Stimulated activated CD8-positive, alpha-beta memory T cell treated with anti-CD3 and anti-CD28 coated beads, Interleukin-4, amount 100 ng/mL, for 48 hours (primary cell): ENCODE measurements around the gene MGAT4C.
"Not testable (repeated sequence)": the region's sequence is repeated elsewhere in the genome, so short reads cannot be mapped to it uniquely, and the experiment has no call there.

ENCODE experiments used
- DNase-seq: peaks from one replicate; pipeline ENCODE4 v3.0.0-alpha.2; 2020

The MGAT4C gene

GRCh38 chr12:86122846-86123468, 133.2 kb downstream of the MGAT4C start:
- DNase-seq: no peak

DNA sequence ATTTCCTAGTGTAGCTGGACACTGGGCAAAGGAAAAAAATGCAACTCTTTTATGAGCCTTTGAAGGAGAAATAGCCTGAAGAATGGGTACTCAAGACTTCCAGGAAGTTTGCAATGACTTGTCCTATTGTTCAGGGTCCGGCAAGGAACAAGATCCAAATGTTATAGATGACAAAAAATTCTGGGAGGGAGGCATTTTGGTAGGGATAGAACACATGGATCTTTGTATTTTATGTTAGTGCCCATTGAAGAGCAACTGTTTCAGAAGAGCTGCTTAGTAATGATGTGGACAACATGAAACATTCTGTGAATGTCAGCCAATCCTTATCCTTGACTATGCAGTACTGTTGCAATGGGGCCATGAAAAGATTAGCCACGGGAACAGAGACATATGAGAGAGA, 138.0 kb downstream of the MGAT4C start:
- no peak for DNase-seq

- DNase-seq: no peak
These were observed 138.5 kb downstream of the MGAT4C start for GRCh38 chr12:86117711-86118110.

DNA sequence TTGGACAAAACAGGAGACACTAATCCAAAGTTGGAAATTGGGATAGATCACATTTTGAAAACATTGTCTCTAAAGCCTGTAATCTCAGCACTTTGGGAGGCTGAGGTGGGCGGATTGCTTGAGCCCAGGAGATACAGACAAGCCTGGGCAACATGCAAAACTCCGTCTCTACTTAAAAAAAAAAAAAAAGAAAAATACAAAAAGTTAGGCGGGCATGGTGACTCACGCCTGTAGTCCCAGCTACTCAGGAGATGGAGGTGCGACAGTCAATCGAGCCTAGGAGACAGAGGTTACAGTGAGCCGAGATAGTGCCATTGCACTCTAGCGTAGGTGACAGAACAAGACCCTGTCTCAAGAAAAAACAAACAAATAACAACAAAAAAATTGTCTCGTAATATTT, 152.1 kb downstream of the MGAT4C start:
- DNase-seq: no peak

DNA sequence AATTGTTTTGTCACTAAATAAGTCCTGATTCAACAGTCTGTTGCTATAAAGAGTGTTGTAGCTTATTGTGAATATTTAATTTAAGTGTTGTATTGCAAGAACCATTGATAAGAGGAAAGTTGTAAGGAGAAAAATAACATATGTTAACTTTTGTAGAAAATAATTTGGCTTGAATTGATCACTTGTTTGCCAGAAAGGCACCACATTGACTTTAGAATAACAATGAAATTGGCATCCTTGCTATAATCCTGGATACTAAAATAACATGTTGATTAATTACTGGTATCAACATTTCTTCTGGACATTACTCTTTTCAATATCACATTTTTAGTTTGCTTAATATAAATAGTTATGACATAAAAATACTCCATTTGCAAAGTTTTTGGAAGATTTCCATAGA, 159.0 kb downstream of the MGAT4C start:
- no peak for DNase-seq

GRCh38 chr12:86091681-86092080, 164.5 kb downstream of the MGAT4C start:
- no peak for DNase-seq

- no peak for DNase-seq
These were observed 174.3 kb downstream of the MGAT4C start for GRCh38 chr12:86081843-86082242.

DNA sequence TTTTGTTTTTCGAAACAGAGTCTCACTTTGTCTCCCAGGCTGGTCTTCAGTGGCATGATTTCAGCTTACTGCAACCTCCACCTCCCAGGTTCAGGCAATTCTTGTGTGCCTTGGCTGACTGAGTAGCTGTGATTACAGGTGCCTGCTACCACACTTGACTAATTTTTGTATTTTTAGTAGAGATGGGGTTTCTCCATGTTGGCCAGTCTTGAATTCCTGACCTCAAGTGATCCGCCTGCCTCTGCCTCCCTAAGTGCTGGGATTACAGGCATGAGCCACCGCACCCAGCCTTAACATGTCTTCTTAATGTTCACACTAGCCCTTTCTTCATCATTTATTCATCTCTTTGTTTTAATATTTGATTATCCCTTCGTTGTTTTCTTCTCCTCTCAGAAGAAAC, 197.1 kb downstream of the MGAT4C start:
- DNase-seq: not testable (repeated sequence)

DNA sequence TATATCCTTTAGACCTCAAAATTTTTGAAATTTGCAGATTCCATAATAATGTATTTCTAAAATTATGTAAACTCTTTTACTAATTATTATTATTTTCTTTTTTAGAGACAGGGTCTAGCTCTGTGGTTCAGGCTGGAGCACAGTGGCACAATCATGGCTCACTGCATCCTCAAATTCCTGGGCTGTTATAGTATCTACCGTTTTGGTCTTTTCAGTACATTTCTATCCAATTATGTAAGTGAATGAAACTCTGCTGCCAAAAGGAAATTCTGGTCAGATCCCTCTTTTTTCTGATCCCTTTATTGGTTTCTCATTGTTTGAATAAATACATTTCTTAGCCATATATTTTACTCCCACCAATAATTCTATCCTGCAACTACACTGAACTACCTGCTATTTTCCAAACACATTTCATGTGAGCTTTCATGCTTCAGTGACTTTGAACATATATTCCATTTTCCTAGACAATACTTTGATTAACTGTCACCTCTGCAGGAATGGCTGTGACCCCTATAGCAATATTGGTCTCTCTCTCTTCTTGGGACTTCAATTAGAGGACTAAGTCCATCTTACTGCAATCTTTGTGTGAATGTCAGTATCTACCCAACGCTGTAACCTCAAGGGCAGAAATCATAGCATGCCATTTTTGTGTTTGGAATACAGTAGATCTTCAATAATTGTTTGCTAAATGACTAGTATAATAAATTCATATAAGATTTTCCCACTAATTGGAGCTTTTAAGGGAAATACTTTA, 198.9 kb downstream of the MGAT4C start:
- no peak for DNase-seq

GRCh38 chr12:86052921-86053320, 203.3 kb downstream of the MGAT4C start:
- DNase-seq: no peak

DNA sequence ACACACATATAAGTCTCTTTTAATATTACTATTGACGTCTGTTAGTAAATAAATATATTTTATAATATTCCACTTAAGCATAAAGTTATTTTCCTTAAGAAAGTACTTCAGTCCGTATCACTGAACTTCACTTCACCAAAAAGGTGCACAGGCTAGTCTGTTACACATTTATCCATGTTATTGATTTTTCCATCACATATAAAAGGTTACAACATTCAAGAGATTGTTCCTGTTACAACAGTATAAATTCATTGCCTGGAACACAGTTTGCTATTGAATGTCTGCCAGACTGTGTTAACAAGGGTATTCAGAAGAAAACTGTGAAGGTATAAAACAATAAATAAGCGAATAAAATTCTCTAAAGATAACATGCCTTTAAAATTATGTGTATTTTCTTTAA, 206.2 kb downstream of the MGAT4C start:
- DNase-seq: no peak

GRCh38 chr12:86044396-86044795, 211.8 kb downstream of the MGAT4C start:
- no peak for DNase-seq

- DNase-seq: no peak
These were observed 214.1 kb downstream of the MGAT4C start for GRCh38 chr12:86042062-86042461.

DNA sequence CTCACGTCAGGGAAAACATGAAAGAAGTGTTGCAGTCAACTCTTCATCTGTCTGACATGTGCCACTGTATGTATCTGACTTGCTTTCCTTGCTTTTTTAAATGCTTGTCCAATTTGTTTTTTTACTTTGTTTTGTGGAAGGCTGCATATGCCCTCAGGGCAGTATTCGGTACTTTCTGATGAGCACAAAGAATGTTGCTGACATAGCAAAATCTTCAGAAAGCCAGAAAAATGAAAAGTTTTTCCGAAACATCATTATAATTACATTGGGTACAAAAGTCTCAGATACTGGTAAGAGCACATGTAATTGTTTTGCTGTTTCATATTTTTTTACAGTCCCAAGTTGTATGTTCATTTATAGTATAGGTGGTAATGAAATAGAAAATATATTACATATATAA, 237.8 kb downstream of the MGAT4C start:
- no peak for DNase-seq

DNA sequence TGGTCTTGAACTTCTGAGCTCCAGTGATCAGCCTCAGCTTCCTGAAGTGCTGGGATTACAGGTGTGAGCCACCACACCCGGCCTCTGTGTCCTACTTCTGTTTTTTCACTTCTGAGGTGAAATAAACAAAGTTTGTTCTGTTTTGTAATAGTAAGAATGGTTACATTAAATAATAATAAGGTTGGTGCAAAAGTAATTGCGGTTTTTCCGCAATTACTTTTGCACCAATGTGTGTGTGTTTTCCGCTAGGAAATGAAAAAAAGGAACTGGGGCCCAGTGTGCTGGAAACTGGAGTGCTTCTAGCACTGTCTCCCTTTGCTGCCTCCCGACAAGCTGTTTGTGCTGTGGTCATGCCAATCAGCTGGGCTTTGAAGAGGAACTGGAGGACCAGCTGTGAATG, 241.2 kb downstream of the MGAT4C start:
- no peak for DNase-seq

GRCh38 chr12:86006727-86007126, 249.5 kb downstream of the MGAT4C start:
- DNase-seq: no peak

- DNase-seq: no peak
These were observed 258.1 kb downstream of the MGAT4C start for GRCh38 chr12:85998074-85998473.

- DNase-seq: no peak
These were observed 259.9 kb downstream of the MGAT4C start for GRCh38 chr12:85996280-85996679.

GRCh38 chr12:85993746-85994145, 262.4 kb downstream of the MGAT4C start:
- DNase-seq: no peak

DNA sequence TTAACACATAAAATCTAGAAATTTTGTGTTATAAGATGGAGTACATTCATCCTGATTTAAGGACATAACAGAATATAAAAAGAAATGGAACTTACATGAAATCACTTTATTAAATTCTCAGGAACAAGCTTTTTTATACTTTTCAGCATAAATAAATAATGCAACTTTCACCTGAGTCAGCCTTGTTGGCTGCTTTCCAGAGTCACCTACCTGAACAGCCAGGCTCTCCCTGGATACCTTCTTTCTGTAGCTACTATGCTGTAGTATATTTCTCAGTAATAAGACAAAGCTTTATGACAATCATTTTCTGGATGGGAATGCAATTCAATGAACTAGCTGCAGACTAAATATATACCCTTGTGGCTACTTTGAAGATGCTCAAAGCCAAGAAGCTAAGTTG, 270.2 kb downstream of the MGAT4C start:
- no peak for DNase-seq

DNA sequence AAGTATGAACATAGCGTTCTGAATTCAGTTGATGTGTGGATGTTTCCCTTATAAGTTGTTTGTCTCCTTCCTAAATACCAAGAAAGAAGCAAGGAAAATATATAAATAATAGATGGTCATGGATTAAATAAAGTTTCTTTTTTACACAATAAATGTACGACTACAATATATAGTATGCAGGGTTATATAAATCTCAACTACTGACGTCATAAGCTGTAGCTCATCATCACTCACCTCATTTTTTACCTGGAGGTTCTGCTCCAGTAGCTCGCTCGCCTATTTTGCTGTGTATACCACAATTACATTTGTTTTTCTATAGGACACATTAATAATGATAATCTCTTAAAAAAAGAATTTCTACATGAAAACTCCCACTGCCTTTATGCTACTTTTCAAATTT, 272.6 kb downstream of the MGAT4C start:
- DNase-seq: no peak

GRCh38 chr12:85979641-85980040, 276.6 kb downstream of the MGAT4C start:
- DNase-seq: no peak

DNA sequence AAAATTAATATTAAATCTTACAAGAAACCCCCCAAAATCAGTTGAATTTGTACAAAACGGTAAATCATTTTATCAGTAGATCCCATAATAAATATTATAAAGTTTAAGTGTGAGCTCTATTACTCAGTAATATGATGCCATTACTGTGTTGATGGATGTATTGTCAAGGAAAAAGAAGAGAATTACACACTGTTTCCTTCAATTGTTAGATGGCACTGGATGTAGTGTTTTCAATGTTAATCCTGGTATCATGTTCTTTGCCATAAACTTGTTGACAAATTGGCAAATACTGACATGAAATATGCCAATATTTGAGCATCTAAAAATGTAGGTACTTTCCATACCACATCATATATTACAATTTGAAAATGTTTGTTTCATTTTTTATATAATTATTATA, 280.5 kb downstream of the MGAT4C start:
- DNase-seq: no peak

DNA sequence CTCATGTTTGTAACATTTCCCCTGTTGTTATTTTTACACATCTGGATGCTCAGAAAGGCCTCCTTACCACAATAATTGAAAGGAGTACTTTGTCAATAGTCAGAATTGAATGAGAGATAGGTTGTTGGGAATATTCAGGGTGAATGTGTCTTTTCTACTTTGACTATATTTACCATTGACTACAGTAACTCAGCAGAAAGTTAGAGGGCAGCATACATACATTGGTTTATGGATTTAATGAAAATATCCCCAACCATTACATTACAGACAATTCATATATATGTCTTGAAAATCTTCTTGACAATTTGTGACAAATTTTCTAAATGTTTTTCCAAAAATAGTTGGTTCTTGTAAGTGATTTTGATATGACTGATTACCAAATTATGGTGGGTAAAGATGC, 284.4 kb downstream of the MGAT4C start:
- no peak for DNase-seq

DNA sequence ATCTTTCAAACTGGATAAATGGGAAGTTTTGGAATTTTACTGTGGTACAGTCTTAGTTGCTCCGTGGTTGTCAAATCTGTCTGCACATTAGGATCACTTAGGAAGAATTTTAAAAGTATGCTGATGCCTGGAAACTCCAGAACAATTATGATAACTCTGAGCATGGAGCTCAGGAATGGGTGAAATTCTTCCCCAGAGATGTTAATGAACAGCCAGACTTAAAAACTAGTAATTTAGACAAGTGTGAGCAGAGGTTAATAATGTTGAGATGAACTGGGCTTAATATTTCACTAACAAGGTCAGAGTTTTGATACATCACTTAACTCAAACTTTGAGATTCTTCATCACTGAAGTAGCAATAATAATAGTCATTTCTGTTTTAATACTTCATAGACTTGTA, 287.6 kb downstream of the MGAT4C start:
- DNase-seq: no peak
